G401.6 (cell line): ENCODE measurements around the gene C1orf167.
A peak's percentile ranks its signal among the peaks of the same experiment; 100 is the strongest.

Experiments used
- FAIRE-seq: peaks from 2 replicates; lab custom pipeline; 2012; peaks lifted over from hg19 to GRCh38; lab: Jason Lieb, UNC

The C1orf167 gene

DNA sequence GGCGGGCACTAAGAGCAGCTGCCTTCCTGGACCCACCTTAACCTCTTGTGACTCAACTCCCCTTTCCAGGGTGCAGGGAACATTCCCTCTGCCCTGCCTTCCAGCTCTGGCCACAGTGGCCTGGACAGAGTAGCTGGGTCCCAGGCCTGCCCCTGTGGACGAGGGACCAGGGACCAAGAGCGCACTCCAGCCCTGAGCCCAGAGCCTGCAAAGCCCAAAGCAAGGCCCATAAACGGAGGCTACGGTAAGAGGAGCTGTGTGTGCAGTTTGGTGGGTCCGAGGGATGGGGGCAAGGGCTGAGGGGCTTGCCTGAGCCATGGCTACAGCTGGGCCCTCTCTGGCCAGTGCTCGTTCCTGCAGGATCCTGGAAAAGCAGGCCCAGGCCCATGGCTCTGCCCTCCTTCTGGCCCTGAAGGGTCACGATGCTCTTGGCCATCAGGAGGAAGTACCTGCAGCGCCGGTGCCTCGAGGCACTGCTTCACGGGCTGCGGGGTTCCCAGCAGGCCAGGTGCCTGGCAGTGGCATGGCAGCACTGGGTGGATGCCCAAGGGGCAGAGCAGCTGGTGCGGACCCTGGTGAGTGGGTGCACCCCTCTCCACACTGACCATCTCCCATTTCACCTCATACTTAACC lies 25.9 kb downstream of the C1orf167 start:
- FAIRE-seq: no peak

DNA sequence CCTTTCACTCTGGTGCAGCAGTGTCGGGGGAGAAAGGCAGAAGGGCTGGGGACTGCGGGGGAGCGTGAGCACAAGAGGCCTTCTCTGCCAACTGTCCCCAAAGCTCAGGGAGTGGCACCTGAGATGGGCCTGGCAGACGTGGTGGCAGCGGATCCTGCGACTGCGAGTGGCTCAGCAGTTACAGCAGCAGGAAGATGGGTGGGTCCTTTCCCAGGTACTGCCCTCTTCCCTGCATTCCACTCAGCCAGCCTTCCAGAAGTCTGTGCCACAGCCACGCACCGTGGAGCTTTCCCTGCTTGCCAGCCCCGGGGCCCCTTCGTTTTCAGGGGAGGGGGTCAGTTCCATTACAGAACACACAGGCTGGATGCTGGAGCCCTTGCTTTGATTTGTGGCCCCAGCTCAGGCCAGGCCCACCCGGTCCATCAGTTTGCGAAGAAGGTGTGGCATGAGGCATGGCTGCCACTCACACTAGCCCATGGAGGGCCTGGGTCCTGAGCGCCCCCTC lies 26.6 kb downstream of the C1orf167 start:
- FAIRE-seq: no peak

DNA sequence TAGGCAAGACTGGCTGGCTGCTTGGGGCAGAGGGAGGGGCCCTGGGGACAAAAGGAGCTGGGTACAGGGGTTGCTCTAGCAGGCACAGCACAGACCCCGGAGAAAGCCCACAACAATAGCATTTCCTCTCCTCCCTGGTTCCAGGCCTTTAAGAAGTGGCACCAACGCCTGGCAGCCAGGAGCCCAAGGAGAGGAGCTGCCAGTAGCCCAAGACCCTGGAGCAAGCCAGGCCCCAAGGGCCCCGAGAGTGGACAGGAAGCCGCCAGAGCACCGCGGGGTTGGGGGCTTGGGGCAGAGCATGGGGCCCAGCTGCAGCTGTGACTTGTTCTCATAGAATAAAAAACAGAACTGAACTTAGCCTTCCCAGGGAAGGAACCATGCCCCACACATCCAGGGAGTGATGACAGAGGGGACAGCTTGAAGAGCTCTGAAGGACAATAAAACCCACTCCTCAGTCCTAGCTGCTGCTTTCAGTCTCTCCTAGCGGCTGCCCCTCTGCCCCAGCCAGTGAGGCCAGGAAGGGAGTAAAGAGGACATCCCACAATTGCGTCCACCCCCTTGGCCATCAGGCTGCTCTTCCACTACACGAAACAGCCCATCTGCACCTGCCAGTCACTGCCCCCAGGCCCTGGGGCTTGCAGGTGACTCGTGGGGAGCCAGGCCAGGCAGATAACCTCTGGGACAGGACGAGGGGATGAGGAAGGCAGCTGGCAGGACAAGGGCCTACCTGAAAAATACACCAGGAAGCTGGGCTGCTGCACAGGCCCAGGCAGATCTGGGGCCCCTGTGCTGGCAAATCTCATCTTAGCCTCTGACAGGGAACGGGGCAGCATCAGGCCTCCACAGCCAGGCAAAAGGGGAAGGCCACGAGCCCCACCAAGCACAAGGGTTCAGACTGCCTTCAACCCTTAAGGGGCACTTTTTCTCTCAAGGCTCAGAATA lies 27.4 kb downstream of the C1orf167 start:
- FAIRE-seq: no peak

DNA sequence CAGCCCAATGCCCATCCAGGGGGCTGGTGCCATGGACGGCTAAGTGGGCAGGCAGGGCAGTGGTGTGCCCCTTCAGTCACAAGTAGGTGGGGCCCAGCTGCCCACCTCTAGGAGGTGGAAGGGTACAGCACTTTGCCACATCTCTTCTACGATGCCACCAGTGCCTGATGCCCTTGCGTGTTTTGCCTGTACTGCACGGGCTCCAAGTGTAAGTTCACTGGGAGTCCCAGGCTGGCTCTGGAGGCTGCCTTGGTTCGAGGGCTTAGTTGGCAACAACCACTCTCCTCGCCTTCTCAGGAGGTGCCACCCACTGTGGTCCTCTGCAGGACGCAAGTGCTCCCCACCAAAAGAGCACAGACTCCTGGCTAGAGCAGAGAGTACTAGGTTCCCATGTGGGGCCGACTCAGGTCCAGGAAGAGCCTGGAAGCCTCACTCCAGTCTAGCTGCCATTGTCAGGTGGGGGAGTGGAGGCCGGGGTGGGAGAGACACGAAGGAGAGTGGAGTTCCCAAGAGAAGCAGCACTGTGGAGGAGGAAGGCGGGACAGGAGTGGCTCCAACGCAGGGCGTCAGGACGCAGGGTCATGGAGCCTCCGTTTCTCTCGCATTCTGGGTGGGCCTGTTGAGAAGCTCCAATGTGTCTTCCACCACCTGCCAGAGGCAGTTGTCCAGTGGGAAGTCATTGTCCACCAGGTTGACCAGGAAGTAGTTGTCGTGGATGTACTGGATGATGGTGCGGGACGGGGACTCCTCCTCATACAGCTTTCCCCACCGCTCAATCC lies 28.3 kb downstream of the C1orf167 start:
- no peak for FAIRE-seq

DNA sequence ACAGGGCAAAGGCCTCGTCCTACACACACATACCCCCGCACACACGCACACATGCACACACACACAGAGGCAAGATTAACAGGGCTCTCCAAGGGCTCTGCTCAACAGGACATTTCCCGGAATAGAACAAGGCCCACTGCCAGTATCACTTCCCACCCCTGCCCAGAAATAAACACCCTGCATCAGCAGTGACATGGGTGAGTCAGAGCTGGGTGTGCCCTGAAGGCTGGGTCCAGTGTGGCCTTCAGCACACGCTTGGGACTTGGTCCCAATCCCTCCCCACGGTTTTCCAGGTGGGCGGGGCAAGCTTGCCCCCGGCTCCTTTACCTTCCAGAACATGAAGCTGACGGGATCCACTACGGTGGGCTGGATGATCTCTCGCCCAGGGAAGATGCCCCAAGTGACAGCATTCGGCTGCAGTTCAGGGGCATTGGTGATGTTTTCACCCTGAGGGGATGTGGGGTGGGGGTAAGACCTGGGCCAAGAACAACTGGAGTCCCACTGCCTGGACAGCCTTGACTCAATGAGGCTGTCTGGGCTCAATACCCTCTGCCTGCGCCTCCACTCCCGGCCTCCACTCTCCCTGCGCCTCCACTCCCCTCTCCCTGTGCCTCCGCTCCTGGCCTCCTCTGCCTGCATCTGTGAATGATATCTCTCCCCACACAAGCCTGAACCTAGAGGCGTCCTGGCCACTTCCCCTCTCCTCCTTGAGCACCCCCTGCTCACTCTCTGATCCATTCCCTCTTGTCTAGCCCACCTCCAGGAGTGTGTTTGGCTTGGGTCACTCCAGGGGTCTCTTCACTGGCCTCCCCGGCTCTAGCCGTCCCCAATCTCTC lies 29.1 kb downstream of the C1orf167 start:
- FAIRE-seq: no peak

DNA sequence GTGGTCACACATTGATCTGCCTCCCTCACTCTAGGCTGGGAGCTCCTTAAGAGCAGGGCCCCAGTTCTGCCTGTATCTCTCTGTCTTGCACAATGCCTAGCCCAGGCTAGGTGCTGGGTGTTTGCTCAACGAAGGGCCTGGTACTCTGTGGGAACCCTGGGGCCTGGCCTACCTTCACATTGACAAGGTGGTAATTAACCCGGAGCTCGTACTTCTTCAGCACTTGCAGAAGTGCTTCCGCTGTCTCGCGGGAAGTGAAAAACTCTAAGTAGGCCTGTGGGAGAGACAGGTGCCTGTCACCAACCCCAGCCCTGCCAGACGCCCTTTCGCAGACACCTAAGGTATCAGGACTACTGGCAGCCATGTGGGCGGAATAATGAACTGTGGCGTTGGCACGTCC lies 30.1 kb downstream of the C1orf167 start:
- FAIRE-seq: no peak

DNA sequence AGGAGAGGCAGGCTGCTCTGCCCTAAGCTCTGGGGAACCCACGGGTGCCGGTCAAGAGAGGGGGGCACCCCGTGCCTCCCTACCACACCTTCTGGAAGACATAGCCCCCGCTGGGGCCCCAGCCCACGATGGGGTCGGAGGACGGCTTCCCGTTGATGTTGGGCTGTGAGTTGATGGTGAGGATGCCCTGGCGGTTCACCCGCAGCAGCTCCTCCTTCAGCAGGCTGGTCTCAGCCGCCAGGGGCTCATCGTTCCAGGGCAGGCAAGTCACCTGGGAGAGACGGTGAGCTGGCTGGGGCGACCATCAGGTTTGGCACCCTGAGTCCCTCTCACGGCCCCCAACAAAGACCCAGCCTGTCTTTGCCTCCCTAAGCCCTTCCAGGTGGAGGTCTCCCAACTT lies 31.8 kb downstream of the C1orf167 start:
- no peak for FAIRE-seq

DNA sequence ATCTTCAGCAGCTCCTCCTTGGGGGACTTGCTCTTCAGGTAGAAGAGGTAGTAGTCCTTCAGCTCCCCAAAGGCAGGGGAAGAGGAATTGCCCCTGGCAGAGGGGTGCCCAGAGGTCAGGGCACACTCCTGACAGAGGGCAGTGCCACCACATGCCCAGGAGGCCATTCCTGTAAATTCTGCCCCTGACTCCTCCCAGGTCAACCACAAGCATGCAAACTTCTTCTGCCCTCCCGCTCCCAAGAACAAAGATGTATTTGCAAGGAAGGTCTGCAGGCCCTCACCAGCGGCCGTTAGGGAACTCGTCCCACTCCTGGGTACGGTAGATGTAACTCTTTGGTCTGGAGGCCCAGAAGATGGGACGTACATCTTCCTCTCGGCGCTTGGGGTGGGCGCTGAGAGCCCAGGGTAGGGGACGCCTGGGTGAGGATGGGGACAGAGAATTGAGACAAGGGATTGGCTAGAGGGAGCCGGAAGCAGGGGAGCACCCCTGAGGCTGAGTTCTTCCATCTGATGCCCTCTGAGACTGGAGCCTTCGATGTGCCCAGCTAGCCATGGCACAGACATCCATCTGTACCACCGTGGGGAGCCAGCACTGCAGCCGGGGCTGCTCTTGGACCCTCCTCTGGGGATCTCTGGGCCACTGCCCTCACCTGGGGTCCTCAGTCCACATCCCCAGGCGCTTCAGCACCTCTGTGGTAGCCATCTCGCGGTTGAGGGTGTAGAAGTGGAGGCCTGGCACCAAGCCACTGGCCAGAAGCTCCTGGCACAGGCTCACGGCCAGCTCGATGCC lies 32.6 kb downstream of the C1orf167 start:
- FAIRE-seq: no peak

DNA sequence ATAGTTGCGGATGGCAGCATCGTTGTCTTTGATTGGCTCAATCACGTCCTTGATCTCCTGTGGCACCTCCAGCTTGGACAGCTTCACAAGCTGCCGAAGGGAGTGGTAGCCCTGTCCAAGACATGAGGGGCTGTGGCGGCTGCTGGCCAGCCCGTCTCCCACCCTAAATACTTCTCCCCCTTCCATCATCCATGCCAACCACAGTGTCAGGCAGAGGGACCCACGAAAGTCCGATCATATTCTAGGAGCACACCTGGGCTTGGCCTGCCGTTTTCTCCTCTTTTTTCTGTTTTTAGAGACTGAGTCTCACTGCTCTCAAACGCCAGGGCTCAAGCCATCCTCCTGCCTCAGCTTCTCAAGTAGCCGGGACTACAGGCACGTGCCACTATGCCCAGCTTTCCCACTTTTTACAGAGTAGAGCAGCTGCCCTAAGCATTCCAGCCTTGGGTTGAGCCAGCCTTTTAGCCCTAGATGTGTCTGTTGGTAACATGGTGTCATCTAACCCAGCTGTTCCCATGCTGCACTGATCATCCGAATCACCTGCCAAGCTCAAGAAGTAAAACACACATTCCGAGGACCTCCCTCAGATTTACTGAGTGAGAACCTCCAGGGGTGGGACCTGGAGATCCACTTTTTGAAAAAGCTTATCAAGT lies 33.4 kb downstream of the C1orf167 start:
- FAIRE-seq: no peak

DNA sequence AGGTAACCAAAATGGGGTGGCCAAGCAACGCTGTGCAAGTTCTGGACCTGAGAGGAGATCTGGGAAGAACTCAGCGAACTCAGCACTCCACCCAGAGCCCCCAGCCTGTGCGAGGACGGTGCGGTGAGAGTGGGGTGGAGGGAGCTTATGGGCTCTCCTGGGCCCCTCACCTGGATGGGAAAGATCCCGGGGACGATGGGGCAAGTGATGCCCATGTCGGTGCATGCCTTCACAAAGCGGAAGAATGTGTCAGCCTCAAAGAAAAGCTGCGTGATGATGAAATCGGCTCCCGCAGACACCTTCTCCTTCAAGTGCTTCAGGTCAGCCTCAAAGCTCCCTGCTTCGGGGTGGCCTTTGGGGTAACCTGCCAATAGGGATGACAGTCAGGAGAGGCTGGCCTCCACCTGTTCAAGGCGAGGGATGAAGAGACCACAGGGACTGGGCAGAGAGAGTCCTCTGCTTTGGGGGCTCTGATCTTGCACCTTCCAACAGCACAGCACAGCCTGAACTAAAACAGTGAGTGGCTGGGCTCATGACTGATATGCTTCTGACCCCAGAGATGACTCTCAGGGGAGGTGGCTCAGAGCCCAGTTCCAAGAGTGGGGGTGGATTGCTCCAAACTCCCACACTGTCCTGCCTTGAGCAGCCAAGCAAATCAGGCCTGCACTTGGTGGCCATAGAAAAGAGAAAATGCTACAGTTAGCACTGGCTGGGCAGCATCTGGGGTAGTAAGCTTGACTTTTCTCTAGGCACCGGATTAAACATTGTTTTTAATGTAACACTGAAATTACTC lies 34.2 kb downstream of the C1orf167 start:
- no peak for FAIRE-seq

DNA sequence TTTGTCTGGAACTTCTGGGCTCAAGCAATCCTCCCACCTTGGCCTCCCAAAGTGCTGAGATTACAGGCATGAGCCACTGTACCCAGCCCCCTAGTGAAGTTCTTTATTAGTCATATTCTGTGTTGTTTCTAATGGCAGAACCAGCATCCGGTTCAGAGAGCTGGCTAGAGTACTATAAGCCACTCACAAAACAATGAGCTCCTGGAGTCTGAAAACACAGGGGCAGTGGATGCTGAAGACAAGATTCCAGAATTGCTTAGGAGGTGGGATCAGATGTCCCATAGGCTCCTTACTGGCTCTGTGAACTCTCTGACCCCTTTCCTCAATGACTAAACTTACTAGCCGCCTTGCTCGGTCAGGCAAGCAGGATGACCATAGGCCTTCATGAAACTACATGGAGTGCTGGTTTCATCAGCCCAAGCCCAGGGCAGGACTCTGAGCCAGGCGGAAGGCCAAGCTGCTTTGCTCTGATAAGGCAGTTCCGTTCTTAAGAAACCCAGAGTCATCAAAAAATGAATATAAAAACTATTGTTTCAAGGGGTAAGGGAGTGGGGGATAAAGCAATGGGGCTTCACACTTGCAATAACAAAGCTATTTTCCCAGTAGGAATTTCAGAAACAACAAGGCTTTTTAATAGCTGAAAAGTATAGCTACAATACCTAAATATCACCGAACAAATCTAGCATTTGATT lies 35.7 kb downstream of the C1orf167 start:
- FAIRE-seq: no peak

DNA sequence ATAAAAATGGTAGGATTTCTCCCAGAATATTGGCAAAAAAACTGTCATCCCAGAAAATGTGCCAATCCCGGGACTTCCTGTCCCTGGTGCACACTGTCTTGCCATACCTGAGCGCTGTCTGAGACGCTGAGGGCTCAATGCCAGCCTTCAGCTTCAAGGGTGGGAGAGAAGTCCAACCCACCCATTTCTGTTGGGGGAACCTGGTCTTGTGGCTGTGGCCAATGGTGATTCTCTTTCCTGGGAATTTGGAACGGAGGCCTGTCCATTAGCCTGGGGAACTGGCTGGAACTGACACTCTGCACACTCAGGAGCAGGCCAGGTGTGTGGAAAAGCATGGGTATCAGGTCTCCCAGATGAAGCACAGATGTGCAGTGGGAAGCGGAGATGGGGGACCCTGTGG lies 37.1 kb downstream of the C1orf167 start:
- no peak for FAIRE-seq

DNA sequence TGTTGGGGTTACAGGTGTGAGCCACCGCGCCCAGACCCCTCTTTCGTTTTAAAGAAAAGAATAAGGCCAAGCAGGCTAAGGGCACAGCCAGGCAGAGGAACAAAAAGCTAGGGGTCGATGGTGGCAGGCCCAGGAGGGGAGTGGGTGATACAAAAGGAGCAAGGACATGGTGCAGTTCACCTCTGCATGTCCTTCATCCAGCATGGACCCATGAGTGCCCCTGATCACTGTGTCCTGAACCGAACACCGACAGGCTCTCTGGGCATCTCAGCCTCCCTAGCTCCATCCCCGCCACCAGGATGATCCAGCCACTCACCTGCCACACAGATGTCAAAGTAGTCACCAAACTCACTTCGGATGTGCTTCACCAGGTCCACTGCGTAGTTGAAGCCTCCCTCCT lies 37.9 kb downstream of the C1orf167 start:
- FAIRE-seq: no peak

DNA sequence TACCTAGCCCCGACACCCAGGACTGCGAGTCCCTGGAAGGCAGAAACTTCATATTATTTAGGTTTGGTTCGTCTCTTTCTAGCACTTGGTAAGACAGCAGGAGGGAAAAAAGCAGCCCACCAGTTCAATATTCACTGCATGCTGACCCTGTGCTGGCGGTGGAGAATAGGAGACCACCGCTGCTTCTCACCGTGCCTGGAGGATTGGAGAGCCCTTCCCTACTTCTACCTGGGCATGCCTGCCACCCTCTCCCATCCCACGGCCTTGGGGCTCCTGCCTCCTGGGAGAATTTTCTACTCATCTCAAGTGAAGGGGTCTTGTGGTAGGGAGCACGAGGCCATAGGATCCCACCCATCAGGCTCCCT lies 38.4 kb downstream of the C1orf167 start:
- no peak for FAIRE-seq

DNA sequence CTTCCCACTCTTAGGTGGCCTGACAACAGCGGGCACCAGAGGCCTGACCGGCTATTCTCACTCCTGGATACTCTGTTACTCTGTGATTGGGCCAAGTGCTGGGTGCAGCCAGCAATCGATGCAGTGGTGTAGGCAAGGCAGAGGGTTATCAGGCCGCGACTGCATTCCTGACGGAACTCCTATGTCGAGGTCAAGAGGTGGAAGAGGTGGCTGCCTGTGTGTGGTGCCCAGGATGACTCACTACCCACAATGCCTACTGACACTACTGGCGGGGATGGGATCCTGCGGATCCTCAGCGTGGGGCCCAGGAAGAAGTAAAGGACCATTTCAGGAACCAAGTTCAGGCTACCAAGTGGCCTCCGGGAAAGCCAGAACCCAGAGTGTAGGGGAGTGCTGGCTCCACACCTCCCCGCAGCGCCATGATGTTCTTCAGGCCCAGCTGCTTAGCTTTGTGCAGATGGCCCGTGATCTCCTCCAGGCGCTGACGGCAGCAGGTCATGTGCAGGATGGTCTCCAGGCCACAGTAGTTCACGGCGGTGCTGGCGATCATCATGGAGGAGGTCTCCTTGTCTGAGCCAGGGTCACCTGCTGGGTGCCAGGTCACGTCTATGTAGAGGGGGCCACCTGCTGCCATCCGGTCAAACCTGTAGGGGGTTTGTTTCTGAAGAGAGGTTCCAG lies 38.9 kb downstream of the C1orf167 start:
- FAIRE-seq: no peak

DNA sequence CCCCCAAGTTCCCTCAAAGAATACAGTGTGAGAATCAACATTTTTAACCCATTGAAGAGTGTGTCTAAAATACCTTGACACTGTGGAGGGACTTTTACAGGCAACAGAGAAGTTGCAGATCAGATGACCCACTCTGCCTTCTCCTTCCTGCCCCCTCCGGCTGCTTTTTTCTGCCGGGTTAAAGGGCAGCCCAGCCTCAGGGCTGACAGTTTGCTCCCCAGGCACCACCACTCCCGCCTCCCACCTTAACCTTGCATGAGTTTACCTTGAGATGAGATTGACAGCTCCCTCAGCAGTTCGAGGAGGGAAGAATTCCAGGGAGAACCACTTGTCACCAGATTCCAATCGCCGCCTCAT lies 40.6 kb downstream of the C1orf167 start:
- no peak for FAIRE-seq

DNA sequence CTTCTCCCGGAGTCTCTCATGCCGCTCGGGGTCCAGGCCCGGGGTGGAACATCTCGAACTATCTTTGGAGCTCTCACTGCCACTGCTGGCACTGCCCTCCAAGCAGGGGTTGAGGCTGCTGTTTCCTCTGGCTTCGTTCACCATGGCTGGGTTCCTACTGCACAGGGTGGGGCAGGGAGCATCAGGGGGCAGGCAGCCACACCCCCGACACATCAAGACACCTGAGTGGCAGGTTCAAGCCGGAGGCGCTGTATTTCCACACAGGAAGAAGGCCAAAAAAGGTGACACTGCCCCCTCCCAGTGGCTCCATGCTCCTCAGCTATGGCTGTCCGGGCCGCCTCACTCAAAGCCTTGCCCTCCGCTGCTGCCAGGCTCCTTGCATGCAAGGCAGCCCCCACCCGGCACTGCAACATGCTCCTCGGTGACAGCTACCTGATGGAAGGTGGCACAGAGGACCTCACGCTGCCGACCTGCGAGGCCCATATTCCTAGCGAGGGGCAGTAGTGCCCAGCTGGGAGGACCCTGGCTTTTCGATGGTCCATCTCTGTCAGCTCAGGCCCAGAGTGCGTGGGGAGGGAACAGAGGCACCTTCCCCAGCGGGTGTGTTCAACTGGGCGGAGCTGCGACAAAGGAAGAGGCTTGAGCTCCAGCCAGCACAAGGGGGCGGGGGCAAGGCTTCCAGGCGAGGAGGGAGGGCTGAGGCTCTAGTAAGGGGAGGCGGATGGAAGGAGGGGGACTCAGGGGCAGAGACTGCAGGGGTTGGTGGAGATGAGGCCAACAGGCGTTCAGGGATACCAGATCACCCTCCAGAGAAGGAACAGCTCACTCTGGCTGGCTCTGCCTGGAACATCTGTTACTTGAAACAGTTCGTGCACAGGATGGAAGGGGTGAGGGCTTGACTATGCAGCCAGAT lies 41.2 kb downstream of the C1orf167 start:
- FAIRE-seq: peak; percentile 92
